GM06990 (cell line): ENCODE data around the gene MYORG.

ENCODE experiments used
- DNase-seq: peaks from one replicate; pipeline ENCODE4 v3.0.0-alpha.2; 2011; ENCODE audit not compliant: insufficient read length; ENCODE audit errors: extremely low read depth
- H3K27me3 ChIP-seq: replicated peaks from 2 replicates; pipeline ENCODE4 v1.6.0; 2011; ENCODE audit warnings: low read length; ENCODE audit not compliant: control insufficient read depth, insufficient read depth
- H3K36me3 ChIP-seq: 2 replicates; pipeline ENCODE4 v1.5.1; 2011; ENCODE audit warnings: low read length; ENCODE audit not compliant: control insufficient read depth, insufficient read depth
- H3K4me3 ChIP-seq: replicated peaks from 2 replicates; pipeline ENCODE4 v1.5.1; 2011; ENCODE audit warnings: low read depth, mild to moderate bottlenecking, control low read depth, low read length
- CTCF ChIP-seq: IDR thresholded peaks from 2 replicates; pipeline ENCODE4 v1.5.1; 2011; ENCODE audit warnings: low read length, control low read depth, mild to moderate bottlenecking, inconsistent platforms; ENCODE audit not compliant: insufficient read depth, poor library complexity, severe bottlenecking

The MYORG gene

GRCh38 chr9:34347800-34348158 is 28.9 kb downstream of the MYORG start:
- Histone ChIP-seq H3K4me3 (no peak overlapping the region), H3K36me3 (peaks cover 3% of the 10 kb centered on the region; the same call in 1 of the 2 replicates), H3K27me3 (no peaks in the 10 kb centered on the region)
- TF ChIP-seq CTCF: no peak
- DNase-seq: no peak

GRCh38 chr9:34346873-34347799 is 29.6 kb downstream of the MYORG start:
- DNase-seq: no peak
- Histone ChIP-seq H3K27me3 (no peaks in the 10 kb centered on the region), H3K36me3 (peaks cover 3% of the 10 kb centered on the region; the same call in 1 of the 2 replicates), H3K4me3 (no peak overlapping the region)
- TF ChIP-seq CTCF: no peak

- H3K27me3 ChIP-seq: no peaks in the 10 kb centered on the region
- peaks cover 11% of the 10 kb centered on the region for H3K36me3 ChIP-seq
- no peak overlapping the region for H3K4me3 ChIP-seq
- DNase-seq: no peak
- no peak for TF ChIP-seq CTCF
These were observed 33.1 kb downstream of the MYORG start for GRCh38 chr9:34343605-34344004.

- Histone ChIP-seq H3K4me3 (no peak overlapping the region), H3K36me3 (peaks cover 12% of the 10 kb centered on the region), H3K27me3 (no peaks in the 10 kb centered on the region)
- DNase-seq: no peak
- TF ChIP-seq CTCF: no peak
These were observed 33.6 kb downstream of the MYORG start for GRCh38 chr9:34343090-34343489.

GRCh38 chr9:34341659-34342295 is 34.9 kb downstream of the MYORG start:
- TF ChIP-seq CTCF: no peak
- H3K36me3 ChIP-seq: peaks cover 12% of the 10 kb centered on the region
- H3K4me3 ChIP-seq: no peak overlapping the region
- H3K27me3 ChIP-seq: no peaks in the 10 kb centered on the region
- no peak for DNase-seq
